IPS DF 4.7 (cell line): Measurements from ENCODE around the gene RNLS.
A peak's percentile ranks its signal among the peaks of the same experiment; 100 is the strongest.
"Not testable (repeated sequence)": the region's sequence is repeated elsewhere in the genome, so short reads cannot be mapped to it uniquely, and the experiment has no call there.

Experiments used
- DNase-seq: peaks from one replicate; pipeline ENCODE4 v3.0.0-alpha.2; 2013; ENCODE audit warnings: low spot score; ENCODE audit errors: extremely low read depth

Gene RNLS

GRCh38 chr10:88388324-88388723 is 194.8 kb downstream of the RNLS start:
- no peak for DNase-seq

GRCh38 chr10:88386821-88387773 is 196.0 kb downstream of the RNLS start:
- peak; percentile 16 for DNase-seq

DNA sequence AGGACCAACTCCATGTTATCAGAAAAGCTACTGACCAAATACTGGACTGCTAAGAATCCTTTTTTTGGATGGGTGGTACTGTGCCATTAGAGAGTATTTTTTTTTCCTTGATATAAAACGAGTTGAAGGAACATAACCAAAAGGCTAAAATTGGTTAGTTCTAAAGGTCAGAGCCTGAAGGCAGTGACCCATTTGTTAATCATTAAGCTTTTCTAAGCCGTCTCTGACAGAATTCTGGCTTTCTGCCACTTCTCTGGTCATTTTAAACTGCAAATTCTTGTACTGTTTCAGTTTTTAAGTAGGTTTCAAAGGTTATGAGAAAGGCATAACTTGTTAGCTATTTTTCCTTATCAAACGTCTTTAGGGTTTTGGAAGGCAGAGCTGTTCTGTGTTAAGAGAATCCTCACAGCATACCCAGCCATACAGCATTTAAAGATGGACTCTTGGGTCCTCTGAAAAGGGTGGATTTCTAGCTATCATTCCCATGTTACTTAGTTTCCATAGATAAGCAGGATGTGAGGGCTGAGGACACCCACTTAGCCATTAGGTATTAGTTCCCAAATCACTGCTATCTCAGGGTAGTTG is 196.8 kb downstream of the RNLS start:
- DNase-seq = no peak

DNA sequence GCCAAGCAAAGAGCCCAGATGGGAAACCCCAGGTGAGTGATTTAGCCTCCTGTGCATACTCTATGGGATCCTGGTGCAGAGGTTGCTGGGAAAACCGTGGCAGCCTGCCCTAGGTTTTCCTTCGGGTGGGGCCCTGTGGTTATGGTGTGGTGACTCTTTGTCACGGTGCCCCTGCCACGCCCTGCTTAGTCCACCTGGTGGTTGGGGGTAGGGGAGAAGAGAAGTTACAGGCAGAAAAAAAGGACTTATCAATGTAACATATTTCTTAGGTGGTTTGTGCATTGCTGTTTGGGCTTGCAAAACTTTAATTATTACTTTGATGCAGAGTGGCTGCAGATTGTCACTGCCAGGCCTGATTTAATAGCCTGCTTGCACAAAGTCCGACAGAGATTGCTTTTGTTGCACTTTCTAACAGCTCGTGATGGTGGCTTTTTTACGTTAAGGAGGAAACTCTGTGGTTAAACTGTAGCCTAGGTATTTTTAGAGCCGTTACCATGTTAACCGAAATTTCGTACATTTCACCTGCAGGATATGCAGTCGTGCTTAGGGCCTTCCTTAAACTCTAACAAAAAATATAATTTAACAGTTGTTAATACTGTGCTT is 197.4 kb downstream of the RNLS start:
- DNase-seq = no peak

- DNase-seq = no peak
Measured at GRCh38 chr10:88383276-88383675, 199.8 kb downstream of the RNLS start.

GRCh38 chr10:88382699-88383098 is 200.4 kb downstream of the RNLS start:
- no peak for DNase-seq

GRCh38 chr10:88379575-88379974 is 203.5 kb downstream of the RNLS start:
- DNase-seq = no peak

GRCh38 chr10:88377510-88377909 is 205.6 kb downstream of the RNLS start:
- DNase-seq = no peak

GRCh38 chr10:88374392-88375175 is 208.5 kb downstream of the RNLS start:
- no peak for DNase-seq

- DNase-seq = no peak
Measured at GRCh38 chr10:88372881-88373592, 210.1 kb downstream of the RNLS start.

GRCh38 chr10:88372051-88372715 is 210.9 kb downstream of the RNLS start:
- no peak for DNase-seq

DNA sequence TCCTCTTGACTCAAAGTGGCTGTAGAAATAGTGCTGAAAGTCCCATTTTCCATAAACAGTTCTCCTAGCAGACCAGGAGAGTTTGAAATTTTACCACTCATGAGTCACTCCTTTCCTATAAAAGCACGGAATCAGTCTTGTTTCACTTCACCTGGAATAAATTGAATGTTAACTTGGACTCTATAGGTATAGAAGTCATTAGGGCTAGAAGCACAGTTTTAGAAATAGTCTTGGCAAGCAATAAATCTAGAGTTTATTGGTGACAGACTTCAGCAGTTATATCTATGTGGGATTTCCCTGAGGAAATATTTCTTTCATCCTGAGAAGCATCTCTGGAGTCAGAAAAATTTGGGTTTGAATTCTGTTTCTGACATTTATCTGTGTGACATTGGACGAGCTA is 212.4 kb downstream of the RNLS start:
- no peak for DNase-seq

- no peak for DNase-seq
Measured at GRCh38 chr10:88366772-88367171, 216.3 kb downstream of the RNLS start.

- no peak for DNase-seq
Measured at GRCh38 chr10:88361995-88362807, 220.9 kb downstream of the RNLS start.

- DNase-seq = no peak
Measured at GRCh38 chr10:88361494-88361893, 221.6 kb downstream of the RNLS start.

GRCh38 chr10:88355750-88356149 is 227.4 kb downstream of the RNLS start:
- DNase-seq = not testable (repeated sequence)

DNA sequence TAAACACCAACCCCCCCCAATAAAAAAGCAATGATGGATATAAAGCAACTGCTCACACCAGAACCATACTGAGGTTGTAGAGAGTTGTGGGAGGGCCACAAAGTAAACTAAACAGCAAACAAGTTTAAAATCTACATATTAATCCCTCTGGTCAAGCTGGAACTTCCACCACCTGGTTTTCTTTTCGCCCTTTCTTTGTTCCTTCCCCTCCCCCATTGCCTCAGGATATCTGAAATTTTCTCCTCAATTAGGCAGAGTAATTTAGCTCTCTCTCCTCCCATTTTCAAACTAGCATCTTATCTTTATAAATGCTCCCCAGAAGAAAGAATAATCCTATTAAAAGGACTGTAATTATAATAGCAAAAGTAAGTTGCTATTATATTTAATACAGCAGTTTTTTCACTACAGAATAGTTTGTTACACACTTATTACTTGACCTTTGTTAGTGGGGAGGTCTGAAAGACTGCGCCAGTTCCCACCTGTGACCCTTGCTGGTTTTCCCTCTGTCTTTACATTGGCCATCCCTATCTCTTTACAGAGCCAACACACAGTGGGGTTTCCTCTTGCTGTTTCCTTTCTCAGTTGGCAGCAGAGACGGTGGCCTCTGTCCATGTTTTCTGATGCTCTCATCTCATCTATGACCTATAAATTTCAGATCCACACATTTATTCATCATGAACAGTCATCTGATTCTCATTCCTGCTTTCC is 235.4 kb downstream of the RNLS start:
- no peak for DNase-seq

DNA sequence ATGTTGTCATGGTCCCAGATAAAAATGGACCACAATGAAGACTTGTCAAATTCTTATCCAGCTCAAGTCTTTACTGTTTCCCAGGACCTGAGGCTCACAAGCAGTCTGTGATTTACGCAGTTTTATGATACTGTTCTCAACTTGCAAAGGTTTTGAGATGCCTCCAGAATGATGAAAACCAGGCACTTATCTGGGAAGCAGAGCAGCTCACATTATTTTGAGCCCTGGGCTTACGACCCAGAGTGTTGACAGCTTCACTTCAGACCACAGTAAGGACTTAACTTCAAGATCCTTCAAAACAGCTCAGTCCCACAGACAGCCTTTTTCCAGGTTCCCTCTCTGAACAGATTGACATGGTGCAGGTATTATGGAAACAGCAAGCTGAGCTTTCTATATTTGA is 236.1 kb downstream of the RNLS start:
- no peak for DNase-seq
